Neural progenitor cell (in vitro differentiated cells): ENCODE results near the gene TMEM176A.

Experiments used
- CTCF ChIP-seq: fragments of 200-600 bp; sonication (generic); IDR thresholded peaks from 2 replicates; pipeline ENCODE4 v1.5.1; 2017; ENCODE audit warnings: antibody characterized with exemption, mild to moderate bottlenecking
- EZH2phosphoT487 ChIP-seq: fragments of 200-600 bp; sonication (generic); IDR thresholded peaks from 2 replicates; pipeline ENCODE4 v1.6.1; 2017; ENCODE audit warnings: antibody characterized with exemption

- TF ChIP-seq CTCF (no peak), EZH2phosphoT487 (no peak)
Measured at GRCh38 chr7:150854066-150855000, 53.8 kb downstream of the TMEM176A start.
